HepG2 (cell line): ENCODE data around the gene CCDC88A. TPM values are rescaled to one million over a fixed set of nuclear protein-coding genes. Genes with fewer than 3 reads are reported as not detected.

ENCODE experiments used
- CEBPB ChIP-seq: IDR thresholded peaks from 2 replicates; pipeline ENCODE4 v1.6.1; 2011; ENCODE audit warnings: low read depth, low read length, improper control_type of control experiment, borderline replicate concordance
- ETV6 ChIP-seq: sonication (generic); formaldehyde crosslinking; conservative IDR thresholded peaks from 2 replicates; pipeline ENCODE4 v1.4.0; 2020; ENCODE audit warnings: missing genetic modification reagents
- TCF7L2 ChIP-seq: IDR thresholded peaks from 2 replicates; pipeline ENCODE4 v1.6.1; 2011; ENCODE audit warnings: mild to moderate bottlenecking, low read depth, low read length, moderate library complexity
- ZNF614 ChIP-seq: IDR thresholded peaks from 2 replicates; pipeline ENCODE4 v1.6.1; 2018; ENCODE audit warnings: missing biosample characterization, missing genetic modification reagents, inconsistent platforms, borderline replicate concordance
- ZNF616 ChIP-seq: sonication (generic); formaldehyde crosslinking; IDR thresholded peaks from 2 replicates; pipeline ENCODE4 v1.5.0; 2020; ENCODE audit warnings: low read depth, mild to moderate bottlenecking, missing genetic modification reagents
- ZNF761 ChIP-seq: sonication (generic); formaldehyde crosslinking; conservative IDR thresholded peaks from 2 replicates; pipeline ENCODE4 v1.4.0; 2020; ENCODE audit warnings: mild to moderate bottlenecking, missing genetic modification reagents
- ZNF792 ChIP-seq: IDR thresholded peaks from 2 replicates; pipeline ENCODE4 v1.6.1; 2016
- ZNF878 ChIP-seq: sonication (generic); formaldehyde crosslinking; IDR thresholded peaks from 2 replicates; pipeline ENCODE4 v1.8.1; 2023; ENCODE audit warnings: mild to moderate bottlenecking, missing genetic modification reagents, moderate library complexity
- polyA plus RNA-seq, 8 experiments: library from polyadenylated mRNA; depleted of rRNA in 3 of 8; stranded (reverse) in 7 of 8; unstranded in 1 of 8; fragments of >200 nt; fragmentation: Illumina TruSeq in 4 of 8; extraction: Trizol in 4 of 8; gene quantifications; 2 replicates each; pipeline versions ENCODE4 v1.2.1 to v1.2.3, GENCODE V29; 2011 to 2016; ENCODE audit warnings: low read depth in 4 of 8, missing spikeins in 1 of 8, mixed read lengths in 1 of 8; ENCODE audit not compliant: insufficient read depth in 1 of 8
- total RNA-seq, 5 experiments: library from RNA; depleted of rRNA; stranded (reverse); fragments of >200 nt; fragmentation: Illumina TruSeq; extraction: Trizol; gene quantifications; 2 replicates each; pipeline ENCODE4 v1.2.3, GENCODE V29; 2016; ENCODE audit warnings: low read depth in 1 of 5
- TF ChIP-seq, protein P1 (sequence below): IDR thresholded peaks from 2 replicates; pipeline ENCODE4 v1.6.1; 2016; ENCODE audit warnings: mild to moderate bottlenecking, missing biosample characterization, missing genetic modification reagents
- TF ChIP-seq, protein P2 (sequence below): sonication (generic); formaldehyde crosslinking; IDR thresholded peaks from 2 replicates; pipeline ENCODE4 v1.8.1; 2023; ENCODE audit warnings: mild to moderate bottlenecking, inconsistent platforms, moderate library complexity, missing genetic modification reagents, borderline replicate concordance
- TF ChIP-seq, protein P3 (sequence below): sonication (generic); formaldehyde crosslinking; IDR thresholded peaks from 2 replicates; pipeline ENCODE4 v1.4.0; 2020; ENCODE audit warnings: missing genetic modification reagents
- TF ChIP-seq, protein P4 (sequence below): sonication (generic); formaldehyde crosslinking; IDR thresholded peaks from 2 replicates; pipeline ENCODE4 v1.5.0; 2020; ENCODE audit warnings: missing genetic modification reagents
- TF ChIP-seq, protein P5 (sequence below): sonication (generic); formaldehyde crosslinking; IDR thresholded peaks from 2 replicates; pipeline ENCODE4 v1.4.0; 2020; ENCODE audit warnings: missing genetic modification reagents, borderline replicate concordance
- TF ChIP-seq, protein P6 (sequence below), 2 experiments: sonication (generic) in 1 of 2; formaldehyde crosslinking in 1 of 2; IDR thresholded peaks; 2 replicates each; pipeline versions ENCODE4 v1.4.0 to v1.6.1; 2018 to 2020; ENCODE audit warnings: missing genetic modification reagents in 2 of 2, borderline replicate concordance in 1 of 2, low read depth in 1 of 2, mild to moderate bottlenecking in 1 of 2, missing biosample characterization in 1 of 2

CCDC88A gene
- total and polyA plus RNA-seq, 2 of the 13 experiments (the other 11 are each of a cell fraction or from before 2014, with no cell fraction given) = 43.2 to 84.1 TPM

DNA sequence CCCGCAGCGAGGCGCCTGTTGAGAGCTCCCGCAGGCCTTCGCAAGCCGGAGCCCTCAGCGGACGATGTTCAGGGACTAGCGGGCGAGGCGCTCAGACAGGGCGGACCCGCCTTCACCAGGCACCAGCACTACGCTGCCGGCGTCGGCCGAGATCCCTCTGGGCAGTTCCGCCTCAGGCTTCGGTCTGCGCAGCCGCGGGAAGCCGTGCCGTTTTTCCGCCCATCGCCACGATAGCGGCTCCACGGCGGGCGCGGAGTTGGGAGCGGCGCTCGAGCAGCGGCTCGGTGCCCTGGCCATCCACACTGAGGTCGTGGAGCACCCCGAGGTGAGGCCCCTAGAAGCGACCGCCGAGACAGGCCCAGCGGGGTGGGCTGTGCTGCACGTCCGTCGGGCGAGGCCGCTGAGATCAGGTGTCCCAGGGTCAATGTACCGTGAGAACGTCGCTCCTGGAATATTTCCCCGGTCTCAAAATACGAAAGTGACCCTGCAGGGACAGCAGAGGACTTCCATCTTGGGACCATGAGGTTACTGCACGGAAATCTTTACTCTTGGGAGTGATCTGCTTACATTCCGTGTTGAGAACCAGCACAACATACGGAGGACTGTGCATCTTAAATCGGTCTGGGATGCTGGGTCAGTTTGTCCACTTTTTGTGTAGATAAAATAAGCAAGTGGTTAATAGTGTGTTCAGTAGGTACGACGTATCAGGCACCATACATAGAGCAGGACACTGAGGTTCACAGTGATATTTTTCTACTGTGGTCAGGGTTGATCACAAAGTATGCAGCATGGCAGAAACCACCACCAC lies 137.3 kb downstream of the CCDC88A start (continued):
- TF ChIP-seq ZNF792 (CRISPR knock-in tag) (peak; percentile 96; the same call in 1 of the 2 replicates), ZNF614 (CRISPR knock-in tag) (peak; percentile 88), ZNF878 (CRISPR knock-in tag) (peak; percentile 96; the same call in 1 of the 2 replicates), ETV6 (CRISPR knock-in tag) (peak; percentile 89), ZNF761 (CRISPR knock-in tag) (peak; percentile 91; the same call in 1 of the 2 replicates), TCF7L2 (no peak), CEBPB (no peak), ZNF616 (CRISPR knock-in tag) (peak; percentile 96)
- TF ChIP-seq, protein P1, sequence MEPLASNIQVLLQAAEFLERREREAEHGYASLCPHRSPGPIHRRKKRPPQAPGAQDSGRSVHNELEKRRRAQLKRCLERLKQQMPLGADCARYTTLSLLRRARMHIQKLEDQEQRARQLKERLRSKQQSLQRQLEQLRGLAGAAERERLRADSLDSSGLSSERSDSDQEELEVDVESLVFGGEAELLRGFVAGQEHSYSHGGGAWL = peak; percentile 90
- TF ChIP-seq, protein P2, sequence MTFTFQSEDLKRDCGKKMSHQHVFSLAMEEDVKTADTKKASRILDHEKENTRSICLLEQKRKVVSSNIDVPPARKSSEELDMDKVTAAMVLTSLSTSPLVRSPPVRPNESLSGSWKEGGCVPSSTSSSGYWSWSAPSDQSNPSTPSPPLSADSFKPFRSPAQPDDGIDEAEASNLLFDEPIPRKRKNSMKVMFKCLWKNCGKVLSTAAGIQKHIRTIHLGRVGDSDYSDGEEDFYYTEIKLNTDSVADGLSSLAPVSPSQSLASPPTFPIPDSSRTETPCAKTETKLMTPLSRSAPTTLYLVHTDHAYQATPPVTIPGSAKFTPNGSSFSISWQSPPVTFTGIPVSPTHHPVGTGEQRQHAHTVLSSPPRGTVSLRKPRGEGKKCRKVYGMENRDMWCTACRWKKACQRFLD = peak; percentile 89; the same call in 1 of the 2 replicates
- TF ChIP-seq, protein P3, sequence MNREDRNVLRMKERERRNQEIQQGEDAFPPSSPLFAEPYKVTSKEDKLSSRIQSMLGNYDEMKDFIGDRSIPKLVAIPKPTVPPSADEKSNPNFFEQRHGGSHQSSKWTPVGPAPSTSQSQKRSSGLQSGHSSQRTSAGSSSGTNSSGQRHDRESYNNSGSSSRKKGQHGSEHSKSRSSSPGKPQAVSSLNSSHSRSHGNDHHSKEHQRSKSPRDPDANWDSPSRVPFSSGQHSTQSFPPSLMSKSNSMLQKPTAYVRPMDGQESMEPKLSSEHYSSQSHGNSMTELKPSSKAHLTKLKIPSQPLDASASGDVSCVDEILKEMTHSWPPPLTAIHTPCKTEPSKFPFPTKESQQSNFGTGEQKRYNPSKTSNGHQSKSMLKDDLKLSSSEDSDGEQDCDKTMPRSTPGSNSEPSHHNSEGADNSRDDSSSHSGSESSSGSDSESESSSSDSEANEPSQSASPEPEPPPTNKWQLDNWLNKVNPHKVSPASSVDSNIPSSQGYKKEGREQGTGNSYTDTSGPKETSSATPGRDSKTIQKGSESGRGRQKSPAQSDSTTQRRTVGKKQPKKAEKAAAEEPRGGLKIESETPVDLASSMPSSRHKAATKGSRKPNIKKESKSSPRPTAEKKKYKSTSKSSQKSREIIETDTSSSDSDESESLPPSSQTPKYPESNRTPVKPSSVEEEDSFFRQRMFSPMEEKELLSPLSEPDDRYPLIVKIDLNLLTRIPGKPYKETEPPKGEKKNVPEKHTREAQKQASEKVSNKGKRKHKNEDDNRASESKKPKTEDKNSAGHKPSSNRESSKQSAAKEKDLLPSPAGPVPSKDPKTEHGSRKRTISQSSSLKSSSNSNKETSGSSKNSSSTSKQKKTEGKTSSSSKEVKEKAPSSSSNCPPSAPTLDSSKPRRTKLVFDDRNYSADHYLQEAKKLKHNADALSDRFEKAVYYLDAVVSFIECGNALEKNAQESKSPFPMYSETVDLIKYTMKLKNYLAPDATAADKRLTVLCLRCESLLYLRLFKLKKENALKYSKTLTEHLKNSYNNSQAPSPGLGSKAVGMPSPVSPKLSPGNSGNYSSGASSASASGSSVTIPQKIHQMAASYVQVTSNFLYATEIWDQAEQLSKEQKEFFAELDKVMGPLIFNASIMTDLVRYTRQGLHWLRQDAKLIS (CRISPR knock-in tag) = peak; percentile 91; the same call in 1 of the 2 replicates
- TF ChIP-seq, protein P4, sequence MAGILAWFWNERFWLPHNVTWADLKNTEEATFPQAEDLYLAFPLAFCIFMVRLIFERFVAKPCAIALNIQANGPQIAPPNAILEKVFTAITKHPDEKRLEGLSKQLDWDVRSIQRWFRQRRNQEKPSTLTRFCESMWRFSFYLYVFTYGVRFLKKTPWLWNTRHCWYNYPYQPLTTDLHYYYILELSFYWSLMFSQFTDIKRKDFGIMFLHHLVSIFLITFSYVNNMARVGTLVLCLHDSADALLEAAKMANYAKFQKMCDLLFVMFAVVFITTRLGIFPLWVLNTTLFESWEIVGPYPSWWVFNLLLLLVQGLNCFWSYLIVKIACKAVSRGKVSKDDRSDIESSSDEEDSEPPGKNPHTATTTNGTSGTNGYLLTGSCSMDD = peak; percentile 69; the same call in 1 of the 2 replicates
- TF ChIP-seq, protein P5, sequence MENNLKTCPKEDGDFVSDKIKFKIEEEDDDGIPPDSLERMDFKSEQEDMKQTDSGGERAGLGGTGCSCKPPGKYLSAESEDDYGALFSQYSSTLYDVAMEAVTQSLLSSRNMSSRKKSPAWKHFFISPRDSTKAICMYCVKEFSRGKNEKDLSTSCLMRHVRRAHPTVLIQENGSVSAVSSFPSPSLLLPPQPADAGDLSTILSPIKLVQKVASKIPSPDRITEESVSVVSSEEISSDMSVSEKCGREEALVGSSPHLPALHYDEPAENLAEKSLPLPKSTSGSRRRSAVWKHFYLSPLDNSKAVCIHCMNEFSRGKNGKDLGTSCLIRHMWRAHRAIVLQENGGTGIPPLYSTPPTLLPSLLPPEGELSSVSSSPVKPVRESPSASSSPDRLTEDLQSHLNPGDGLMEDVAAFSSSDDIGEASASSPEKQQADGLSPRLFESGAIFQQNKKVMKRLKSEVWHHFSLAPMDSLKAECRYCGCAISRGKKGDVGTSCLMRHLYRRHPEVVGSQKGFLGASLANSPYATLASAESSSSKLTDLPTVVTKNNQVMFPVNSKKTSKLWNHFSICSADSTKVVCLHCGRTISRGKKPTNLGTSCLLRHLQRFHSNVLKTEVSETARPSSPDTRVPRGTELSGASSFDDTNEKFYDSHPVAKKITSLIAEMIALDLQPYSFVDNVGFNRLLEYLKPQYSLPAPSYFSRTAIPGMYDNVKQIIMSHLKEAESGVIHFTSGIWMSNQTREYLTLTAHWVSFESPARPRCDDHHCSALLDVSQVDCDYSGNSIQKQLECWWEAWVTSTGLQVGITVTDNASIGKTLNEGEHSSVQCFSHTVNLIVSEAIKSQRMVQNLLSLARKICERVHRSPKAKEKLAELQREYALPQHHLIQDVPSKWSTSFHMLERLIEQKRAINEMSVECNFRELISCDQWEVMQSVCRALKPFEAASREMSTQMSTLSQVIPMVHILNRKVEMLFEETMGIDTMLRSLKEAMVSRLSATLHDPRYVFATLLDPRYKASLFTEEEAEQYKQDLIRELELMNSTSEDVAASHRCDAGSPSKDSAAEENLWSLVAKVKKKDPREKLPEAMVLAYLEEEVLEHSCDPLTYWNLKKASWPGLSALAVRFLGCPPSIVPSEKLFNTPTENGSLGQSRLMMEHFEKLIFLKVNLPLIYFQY (CRISPR knock-in tag) = peak; percentile 74; the same call in 1 of the 2 replicates
- TF ChIP-seq, protein P6, sequence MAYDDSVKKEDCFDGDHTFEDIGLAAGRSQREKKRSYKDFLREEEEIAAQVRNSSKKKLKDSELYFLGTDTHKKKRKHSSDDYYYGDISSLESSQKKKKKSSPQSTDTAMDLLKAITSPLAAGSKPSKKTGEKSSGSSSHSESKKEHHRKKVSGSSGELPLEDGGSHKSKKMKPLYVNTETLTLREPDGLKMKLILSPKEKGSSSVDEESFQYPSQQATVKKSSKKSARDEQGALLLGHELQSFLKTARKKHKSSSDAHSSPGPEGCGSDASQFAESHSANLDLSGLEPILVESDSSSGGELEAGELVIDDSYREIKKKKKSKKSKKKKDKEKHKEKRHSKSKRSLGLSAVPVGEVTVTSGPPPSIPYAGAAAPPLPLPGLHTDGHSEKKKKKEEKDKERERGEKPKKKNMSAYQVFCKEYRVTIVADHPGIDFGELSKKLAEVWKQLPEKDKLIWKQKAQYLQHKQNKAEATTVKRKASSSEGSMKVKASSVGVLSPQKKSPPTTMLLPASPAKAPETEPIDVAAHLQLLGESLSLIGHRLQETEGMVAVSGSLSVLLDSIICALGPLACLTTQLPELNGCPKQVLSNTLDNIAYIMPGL (CRISPR knock-in tag; IDR thresholded peaks at IDR 0.05; ENCODE audit: borderline replicate concordance in 1 of 2, low read depth in 1 of 2) = peak; percentile 93 to 97
